Measurements from ENCODE around the gene FHAD1. TPM values are rescaled to one million over a fixed set of nuclear protein-coding genes. Genes with fewer than 3 reads are reported as not detected.

FHAD1 gene
- total RNA-seq, 1 experiment from 2014 or later, result 0.83 TPM

DNA sequence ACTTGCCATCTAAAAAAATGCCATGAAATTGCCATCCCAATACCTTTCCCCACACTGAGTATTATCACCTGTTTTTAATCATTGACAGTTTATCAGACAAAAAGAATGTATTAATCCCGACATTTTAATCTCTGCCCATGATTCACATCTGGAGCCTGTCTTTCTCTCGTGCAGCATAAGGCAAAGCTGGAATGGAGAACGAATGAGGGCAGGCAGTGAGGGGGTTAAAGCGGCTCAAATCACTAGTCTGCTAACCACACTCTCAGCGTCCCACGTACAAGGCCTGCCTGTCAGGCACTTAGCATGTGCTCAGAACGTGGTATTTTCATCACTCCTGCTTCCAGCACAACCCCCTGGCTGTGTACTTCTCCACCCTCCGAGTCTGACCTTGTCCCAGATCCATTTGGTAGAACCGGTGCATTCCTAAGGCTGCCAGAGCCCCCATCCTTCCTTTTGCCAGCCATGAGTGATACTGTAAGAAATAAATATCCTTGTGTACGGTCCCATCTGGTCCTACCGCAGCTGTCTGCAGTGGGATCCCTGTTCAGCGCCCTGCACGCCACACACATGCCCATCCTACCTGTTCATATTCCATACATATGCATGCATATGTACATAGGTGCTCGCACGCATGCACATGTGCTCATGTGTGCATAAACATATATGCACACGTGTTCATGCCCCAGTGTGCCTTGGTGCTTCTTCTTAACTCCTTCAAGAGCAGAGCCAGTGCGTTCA is 34.6 kb upstream of the FHAD1 start:
- Histone ChIP-seq H3K4me3 (ENCODE audit: insufficient read depth, low read depth, low read length) (no peak overlapping the region), H3K27me3 (ENCODE audit: control insufficient read depth, insufficient read depth, low read length) (no peaks in the 10 kb centered on the region), H3K36me3 (replicated peaks; ENCODE audit: control insufficient read depth, insufficient read depth, low read length) (no peaks in the 10 kb centered on the region)
- no peak for DNase-seq

DNA sequence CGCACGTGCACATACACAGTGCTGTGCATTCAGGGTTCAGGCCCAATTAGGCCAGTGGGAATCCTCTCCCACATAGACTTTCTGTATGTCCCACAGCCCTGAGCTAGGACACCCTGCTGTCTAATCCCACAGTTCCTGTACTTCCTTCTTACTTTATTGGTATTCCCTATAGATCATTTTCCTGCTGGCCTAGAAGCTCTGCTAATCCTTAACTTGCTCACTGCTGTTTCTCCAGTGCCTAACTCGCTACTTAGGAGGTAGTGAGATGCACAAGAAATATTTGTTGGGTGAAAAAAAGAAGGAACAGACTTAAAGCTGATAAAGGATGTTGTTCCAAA is 34.1 kb upstream of the FHAD1 start:
- no peak overlapping the region for H3K4me3 ChIP-seq (ENCODE audit: insufficient read depth, low read depth, low read length)
- no peaks in the 10 kb centered on the region for H3K27me3 ChIP-seq (ENCODE audit: control insufficient read depth, insufficient read depth, low read length)
- H3K36me3 ChIP-seq (replicated peaks; ENCODE audit: control insufficient read depth, insufficient read depth, low read length), result no peaks in the 10 kb centered on the region
- DNase-seq, result no peak

DNA sequence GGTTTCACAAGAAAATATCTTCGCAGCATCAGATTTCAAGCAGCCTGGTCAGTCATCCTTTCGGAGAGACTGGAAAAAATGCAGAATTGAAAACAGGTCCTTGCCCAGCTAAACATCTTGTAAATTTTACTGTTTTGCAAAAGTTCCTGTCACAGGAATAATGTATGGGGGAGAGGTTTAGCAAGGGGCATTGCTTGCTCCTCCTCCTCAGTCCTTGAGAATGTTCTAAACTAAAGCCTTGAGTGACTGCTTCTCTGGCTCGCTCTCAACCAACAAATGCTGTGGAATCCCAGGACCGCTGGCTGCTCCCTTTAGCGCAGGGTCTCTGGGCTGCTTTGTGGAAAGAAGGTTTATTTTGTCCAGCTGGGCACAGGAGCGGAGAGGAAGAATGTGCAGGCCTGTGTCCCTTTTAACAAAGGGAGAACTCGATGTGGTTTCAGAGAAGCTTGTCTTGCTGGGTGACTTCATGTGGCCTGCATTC is 33.6 kb upstream of the FHAD1 start:
- Histone ChIP-seq H3K4me3 (ENCODE audit: insufficient read depth, low read depth, low read length) (no peak overlapping the region), H3K27me3 (ENCODE audit: control insufficient read depth, insufficient read depth, low read length) (no peaks in the 10 kb centered on the region), H3K36me3 (replicated peaks; ENCODE audit: control insufficient read depth, insufficient read depth, low read length) (no peaks in the 10 kb centered on the region)
- no peak for DNase-seq

DNA sequence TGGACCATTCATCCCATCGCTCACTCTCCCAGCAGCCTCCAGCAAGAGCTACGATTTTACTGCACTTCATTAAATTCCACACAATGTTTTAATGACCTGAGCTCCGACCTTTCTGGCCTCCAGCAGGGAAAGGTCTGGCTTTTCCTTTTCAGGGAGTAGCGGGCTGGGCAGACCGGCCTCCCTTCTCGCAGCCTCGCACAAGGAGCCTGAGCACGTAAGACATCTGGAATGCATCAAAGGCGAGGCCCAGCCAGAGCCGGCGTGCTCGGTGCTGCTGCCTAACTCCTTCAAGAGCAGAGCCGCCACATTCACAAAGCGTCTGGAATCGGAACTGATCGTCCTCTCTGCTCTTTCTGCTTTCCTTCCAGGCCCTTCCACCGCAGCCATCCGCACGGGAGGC is 32.5 kb upstream of the FHAD1 start:
- no peaks in the 10 kb centered on the region for H3K36me3 ChIP-seq (replicated peaks; ENCODE audit: control insufficient read depth, insufficient read depth, low read length)
- DNase-seq, result no peak
- no peak overlapping the region for H3K4me3 ChIP-seq (ENCODE audit: insufficient read depth, low read depth, low read length)
- H3K27me3 ChIP-seq (ENCODE audit: control insufficient read depth, insufficient read depth, low read length), result no peaks in the 10 kb centered on the region

DNA sequence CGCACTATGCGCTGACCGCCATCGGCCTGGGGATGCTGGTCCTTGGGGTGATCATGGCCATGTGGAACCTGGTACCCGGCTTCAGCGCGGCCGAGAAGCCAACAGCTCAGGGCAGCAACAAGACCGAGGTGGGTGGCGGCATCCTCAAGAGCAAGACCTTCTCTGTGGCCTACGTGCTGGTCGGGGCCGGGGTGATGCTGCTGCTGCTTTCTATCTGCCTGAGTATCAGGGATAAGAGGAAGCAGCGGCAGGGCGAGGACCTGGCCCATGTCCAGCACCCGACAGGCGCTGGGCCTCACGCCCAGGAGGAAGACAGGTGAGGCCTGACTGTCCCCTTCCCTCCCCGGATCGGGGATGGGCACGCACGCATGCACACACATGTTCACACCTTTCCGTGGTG is 31.9 kb upstream of the FHAD1 start:
- no peak overlapping the region for H3K4me3 ChIP-seq (ENCODE audit: insufficient read depth, low read depth, low read length)
- H3K36me3 ChIP-seq (replicated peaks; ENCODE audit: control insufficient read depth, insufficient read depth, low read length), result no peaks in the 10 kb centered on the region
- H3K27me3 ChIP-seq (ENCODE audit: control insufficient read depth, insufficient read depth, low read length), result no peaks in the 10 kb centered on the region
- no peak for DNase-seq

DNA sequence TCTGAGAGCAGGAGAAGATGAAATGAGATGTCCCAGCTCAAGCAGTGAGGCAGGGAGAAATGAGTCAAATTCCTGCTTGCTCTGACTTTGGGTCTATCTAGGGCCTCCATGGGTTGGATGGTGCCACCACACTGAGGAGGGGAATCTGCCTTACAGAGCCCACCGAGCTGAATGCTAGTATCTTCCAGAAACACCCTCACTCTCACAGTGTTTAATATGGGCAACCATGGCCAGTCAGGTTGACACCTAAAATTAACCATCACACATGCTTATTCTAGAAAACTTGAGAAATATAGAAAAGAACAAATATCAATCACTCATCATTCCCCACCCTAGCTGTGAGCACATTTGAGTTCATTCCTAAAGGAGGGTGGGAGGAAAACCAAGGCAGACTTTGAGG is 29.4 kb upstream of the FHAD1 start:
- H3K36me3 ChIP-seq (replicated peaks; ENCODE audit: control insufficient read depth, insufficient read depth, low read length), result no peaks in the 10 kb centered on the region
- no peak for DNase-seq
- H3K4me3 ChIP-seq (ENCODE audit: insufficient read depth, low read depth, low read length), result no peak overlapping the region
- H3K27me3 ChIP-seq (ENCODE audit: control insufficient read depth, insufficient read depth, low read length), result no peaks in the 10 kb centered on the region

DNA sequence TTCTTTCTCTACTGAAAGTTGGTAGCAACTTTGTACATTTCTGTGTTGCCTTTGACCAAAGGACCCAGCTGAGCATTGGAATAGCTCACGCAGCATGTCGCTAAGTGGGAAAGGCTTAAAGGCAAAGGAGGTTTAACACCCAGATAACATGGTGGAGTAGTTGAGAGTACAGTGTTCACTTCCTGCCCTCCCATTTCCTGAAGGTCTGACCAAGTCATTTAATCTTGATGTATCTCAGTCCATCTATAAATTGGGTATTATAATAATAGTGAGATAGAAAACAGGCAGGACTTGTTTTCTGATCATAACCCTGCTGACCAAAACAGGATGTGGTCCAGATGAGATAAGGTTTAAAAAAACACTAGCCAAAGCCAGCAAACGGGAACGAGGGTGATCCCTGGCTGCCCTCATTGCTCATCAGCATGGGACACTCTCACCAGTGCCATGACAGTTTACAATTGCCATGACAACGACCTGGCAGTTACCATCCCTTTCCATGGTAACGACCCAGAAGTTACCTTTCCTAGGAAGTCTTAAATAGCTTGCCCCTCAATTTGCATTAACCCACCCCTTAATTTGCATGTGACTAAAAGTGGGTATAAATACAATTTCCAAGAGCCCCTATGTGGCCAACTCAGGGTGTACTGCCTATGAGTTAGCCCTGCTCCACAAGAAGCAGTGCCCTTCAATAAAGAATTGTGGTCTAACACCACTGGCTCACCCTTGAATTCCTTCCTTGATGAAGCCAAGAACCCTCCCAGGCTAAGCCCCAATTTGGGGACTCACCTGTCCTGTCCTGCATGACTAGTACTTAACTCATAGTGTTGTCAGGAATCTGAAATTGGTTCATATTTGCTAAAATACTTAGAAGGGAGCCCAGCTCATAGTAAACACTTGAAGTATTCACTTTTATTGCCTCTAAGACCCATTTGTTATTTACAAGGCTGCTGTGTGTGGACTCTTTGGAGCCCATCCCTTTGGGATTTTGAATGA is 28.4 kb upstream of the FHAD1 start:
- Histone ChIP-seq H3K4me3 (ENCODE audit: insufficient read depth, low read depth, low read length) (no peak overlapping the region), H3K27me3 (ENCODE audit: control insufficient read depth, insufficient read depth, low read length) (no peaks in the 10 kb centered on the region), H3K36me3 (replicated peaks; ENCODE audit: control insufficient read depth, insufficient read depth, low read length) (no peaks in the 10 kb centered on the region)
- no peak for DNase-seq

DNA sequence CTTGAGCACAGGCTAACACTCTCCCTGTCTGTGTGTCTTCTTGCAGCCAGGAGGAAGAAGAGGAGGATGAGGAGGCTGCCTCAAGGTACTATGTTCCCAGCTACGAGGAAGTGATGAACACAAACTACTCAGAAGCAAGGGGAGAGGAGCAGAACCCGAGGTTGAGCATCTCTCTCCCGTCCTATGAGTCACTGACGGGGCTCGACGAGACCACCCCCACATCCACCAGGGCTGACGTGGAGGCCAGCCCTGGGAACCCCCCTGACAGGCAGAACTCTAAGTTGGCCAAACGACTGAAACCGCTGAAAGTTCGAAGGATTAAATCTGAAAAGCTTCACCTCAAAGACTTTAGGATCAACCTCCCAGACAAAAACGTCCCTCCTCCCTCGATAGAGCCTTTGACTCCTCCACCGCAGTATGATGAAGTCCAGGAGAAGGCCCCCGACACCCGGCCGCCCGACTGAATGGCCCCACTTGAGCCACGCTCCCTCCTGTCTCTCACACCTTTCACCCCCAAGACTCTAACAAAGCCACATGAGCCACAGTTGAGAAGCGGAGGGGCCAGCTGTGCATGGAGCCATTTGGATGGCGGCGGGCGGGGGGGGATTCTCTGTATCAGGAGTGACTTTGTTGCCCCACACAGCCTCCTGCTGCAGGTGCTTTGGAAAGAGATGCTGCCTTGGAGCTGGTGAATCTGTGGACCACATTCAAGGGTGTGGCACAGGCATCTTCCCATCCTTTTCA is 27.6 kb upstream of the FHAD1 start:
- no peak for DNase-seq
- H3K36me3 ChIP-seq (replicated peaks; ENCODE audit: control insufficient read depth, insufficient read depth, low read length), result no peaks in the 10 kb centered on the region
- H3K27me3 ChIP-seq (ENCODE audit: control insufficient read depth, insufficient read depth, low read length), result no peaks in the 10 kb centered on the region
- H3K4me3 ChIP-seq (ENCODE audit: insufficient read depth, low read depth, low read length), result no peak overlapping the region

DNA sequence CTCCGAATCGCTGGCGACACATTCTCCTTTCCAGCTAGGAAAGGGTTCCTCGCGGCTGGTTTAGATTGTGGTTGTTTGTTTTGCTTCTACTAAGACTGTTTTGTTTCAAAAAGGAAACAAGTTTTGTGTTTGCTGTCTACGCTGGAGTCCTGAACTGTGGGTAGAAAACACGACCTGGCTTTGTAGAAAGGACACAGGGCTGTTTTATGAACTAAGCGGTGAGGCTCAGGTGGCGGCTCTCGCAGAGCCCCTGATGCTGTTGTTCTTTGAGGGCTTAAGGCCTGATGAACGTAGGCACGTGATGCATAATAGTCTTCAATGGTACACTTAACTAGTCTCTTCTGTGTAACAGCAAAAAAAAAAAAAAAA is 27.0 kb upstream of the FHAD1 start:
- Histone ChIP-seq H3K27me3 (ENCODE audit: control insufficient read depth, insufficient read depth, low read length) (no peaks in the 10 kb centered on the region), H3K36me3 (replicated peaks; ENCODE audit: control insufficient read depth, insufficient read depth, low read length) (no peaks in the 10 kb centered on the region), H3K4me3 (ENCODE audit: insufficient read depth, low read depth, low read length) (no peak overlapping the region)
- DNase-seq, result no peak

DNA sequence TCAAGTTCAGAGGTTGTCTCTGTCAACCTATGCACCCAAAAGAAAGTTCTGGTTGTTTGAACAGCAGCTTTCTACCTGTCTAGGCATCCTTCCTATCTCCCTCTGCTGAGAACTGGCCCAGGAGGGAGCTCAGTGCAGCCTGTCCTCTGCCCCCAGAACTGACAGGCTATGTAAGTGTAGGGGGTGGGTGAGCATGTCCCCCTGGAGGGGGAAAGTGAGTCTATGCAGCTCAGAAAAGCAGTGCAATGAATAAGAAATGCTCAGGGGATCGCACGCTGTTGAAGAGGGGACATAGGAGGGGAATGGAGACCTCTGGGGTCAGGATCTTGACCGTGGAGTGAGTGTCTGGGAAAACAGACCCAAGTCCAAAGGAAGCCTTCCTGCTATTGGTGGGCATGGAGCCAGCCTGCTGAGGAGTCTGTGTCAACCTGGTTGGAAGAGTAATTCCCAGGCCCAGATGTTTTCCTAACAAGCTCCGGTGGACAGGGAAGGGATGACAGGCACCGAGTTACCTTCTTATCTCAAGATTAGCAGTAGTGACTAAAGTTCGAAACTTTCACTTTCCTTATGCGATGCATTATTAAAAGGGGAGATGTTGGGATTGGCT is 26.1 kb upstream of the FHAD1 start:
- DNase-seq, result no peak
- H3K36me3 ChIP-seq (replicated peaks; ENCODE audit: control insufficient read depth, insufficient read depth, low read length), result no peaks in the 10 kb centered on the region
- no peak overlapping the region for H3K4me3 ChIP-seq (ENCODE audit: insufficient read depth, low read depth, low read length)
- H3K27me3 ChIP-seq (ENCODE audit: control insufficient read depth, insufficient read depth, low read length), result no peaks in the 10 kb centered on the region

DNA sequence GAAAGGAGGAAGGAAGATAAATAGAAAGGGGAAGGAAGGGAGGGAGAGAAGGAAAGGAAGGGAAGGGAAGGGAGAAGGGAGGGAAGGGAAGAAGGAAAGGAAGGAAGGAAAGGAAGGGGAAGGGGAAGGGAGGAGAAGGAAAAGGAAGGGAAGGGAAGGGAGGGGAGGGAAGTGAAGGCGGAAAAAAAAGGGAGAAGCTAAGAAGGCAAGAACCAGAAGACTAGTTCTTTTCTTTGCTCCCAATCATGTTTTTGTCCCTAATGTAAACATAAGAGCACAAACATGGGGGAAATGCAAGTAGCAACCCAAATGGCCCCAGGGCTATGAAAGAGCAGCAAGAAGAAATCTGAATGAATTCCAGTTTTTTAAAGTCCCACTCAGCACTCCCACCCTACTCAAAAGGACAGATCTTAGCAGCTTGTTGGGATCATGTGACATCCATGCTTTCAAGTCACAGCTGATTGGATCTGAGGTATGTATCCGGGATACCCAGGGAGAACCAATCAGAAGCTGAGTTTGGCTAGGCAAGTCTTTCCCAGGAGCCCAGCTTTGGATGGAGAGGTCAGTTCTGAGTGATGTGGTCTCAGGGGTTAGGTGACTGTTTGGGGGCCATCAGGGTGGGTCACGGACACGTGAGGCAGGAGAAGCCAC is 24.2 kb upstream of the FHAD1 start:
- DNase-seq, result no peak
- Histone ChIP-seq H3K27me3 (ENCODE audit: control insufficient read depth, insufficient read depth, low read length) (no peaks in the 10 kb centered on the region), H3K36me3 (replicated peaks; ENCODE audit: control insufficient read depth, insufficient read depth, low read length) (no peaks in the 10 kb centered on the region), H3K4me3 (ENCODE audit: insufficient read depth, low read depth, low read length) (no peak overlapping the region)

DNA sequence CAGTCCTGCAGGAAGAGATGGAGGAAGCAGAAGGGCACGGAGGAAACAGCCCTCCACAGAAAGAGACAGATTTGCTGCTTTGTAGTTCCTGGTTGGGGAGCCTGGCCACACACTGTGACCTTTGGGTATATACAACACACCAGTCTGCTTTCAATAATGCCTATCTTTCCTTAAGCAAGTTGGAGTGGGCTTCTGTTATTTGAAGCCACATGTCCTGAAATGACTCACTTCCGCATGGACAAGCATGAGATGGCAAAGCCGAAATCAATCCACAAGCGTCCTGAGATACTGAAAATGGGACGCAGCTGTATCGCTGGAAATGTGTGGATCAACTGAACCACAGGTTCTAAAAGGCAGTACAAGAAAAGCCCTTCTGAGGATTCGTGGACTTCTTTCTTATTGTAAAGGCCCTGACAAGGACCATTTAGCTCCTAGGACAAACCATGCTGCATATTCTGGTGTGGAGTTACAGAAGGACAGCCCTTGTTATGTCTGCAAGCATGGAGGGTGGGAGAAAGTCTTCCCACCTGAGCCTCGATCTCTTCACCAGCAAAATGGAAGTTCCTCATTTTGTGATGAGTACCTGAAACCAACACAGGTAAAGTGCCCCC is 22.7 kb upstream of the FHAD1 start:
- no peaks in the 10 kb centered on the region for H3K36me3 ChIP-seq (replicated peaks; ENCODE audit: control insufficient read depth, insufficient read depth, low read length)
- no peak for DNase-seq
- no peaks in the 10 kb centered on the region for H3K27me3 ChIP-seq (ENCODE audit: control insufficient read depth, insufficient read depth, low read length)
- H3K4me3 ChIP-seq (ENCODE audit: insufficient read depth, low read depth, low read length), result no peak overlapping the region

DNA sequence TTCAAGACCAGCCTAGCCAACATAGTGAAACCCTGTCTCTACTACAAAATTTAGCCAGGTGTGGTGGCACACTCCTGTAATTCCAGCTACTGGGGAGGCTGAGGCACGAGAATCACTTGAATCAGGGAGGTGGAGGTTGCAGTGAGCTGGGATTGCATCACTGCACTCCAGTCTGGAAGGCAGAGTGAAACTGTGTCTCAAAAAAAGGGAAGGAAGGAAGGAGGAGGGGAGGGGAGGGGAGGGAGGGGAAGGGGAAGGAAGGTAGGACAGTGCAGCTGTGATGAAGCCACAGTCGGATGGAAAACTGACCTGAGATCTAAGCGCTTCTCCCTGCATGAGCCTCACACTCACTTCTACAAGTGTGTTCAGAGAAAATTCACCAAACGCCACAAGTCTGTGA is 22.0 kb upstream of the FHAD1 start:
- DNase-seq, result no peak
- no peaks in the 10 kb centered on the region for H3K36me3 ChIP-seq (replicated peaks; ENCODE audit: control insufficient read depth, insufficient read depth, low read length)
- no peaks in the 10 kb centered on the region for H3K27me3 ChIP-seq (ENCODE audit: control insufficient read depth, insufficient read depth, low read length)
- no peak overlapping the region for H3K4me3 ChIP-seq (ENCODE audit: insufficient read depth, low read depth, low read length)

DNA sequence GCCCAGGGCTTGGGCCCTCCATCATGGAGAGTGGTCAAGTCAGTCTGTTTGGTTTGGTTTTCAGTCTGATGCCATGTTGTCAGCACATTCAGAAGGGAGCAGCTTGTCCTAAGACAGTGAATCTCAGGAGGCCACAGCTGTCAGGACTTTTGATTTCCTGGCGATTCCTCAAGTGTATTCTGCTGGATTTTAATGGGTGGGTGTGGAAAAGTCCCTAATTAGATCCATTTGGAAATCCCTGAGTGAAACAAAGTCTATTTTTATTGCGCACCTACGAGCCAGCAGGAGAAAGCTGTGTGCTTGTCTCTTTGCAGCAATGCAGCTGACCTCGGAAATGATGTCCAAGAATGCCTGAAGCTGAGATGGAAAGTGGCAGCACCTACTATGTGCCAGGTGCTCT is 21.6 kb upstream of the FHAD1 start:
- no peaks in the 10 kb centered on the region for H3K27me3 ChIP-seq (ENCODE audit: control insufficient read depth, insufficient read depth, low read length)
- H3K4me3 ChIP-seq (ENCODE audit: insufficient read depth, low read depth, low read length), result no peak overlapping the region
- no peaks in the 10 kb centered on the region for H3K36me3 ChIP-seq (replicated peaks; ENCODE audit: control insufficient read depth, insufficient read depth, low read length)
- DNase-seq, result no peak

All from H7 (cell line).